IMR-90 (cell line): ENCODE results near the gene CREB5. TPM values are rescaled to one million over a fixed set of nuclear protein-coding genes. Genes with fewer than 3 reads are reported as not detected.

Experiments used
- ATAC-seq: fragments of 200-7000 bp; cut with Tn5 transposase; 2 replicates; pipeline ENCODE4 v1.9.1; 2020; ENCODE audit warnings: low read depth, mild to moderate bottlenecking, moderate library complexity
- BruUV-seq: library from RNA; stranded (reverse); fragments of 400-500 nt; replicated peaks from 2 replicates; lab custom pipeline; 2021; lab: Mats Ljungman, UMichigan
- CTCF ChIA-PET: fragments of 300-600 bp; formaldehyde crosslinking; extraction: SDS; loops from one replicate; lab custom pipeline; 2021; ENCODE audit warnings: antibody characterized with exemption; lab: Yijun Ruan, JAX
- POLR2A ChIA-PET: fragments of 300-600 bp; sonication (Branson Sonifier 250); formaldehyde crosslinking; loops from one replicate; lab custom pipeline; 2022; ENCODE audit warnings: antibody characterized with exemption; ENCODE audit not compliant: unreplicated experiment; lab: Charles Lee
- DNase-seq: peaks from one replicate; pipeline ENCODE4 v3.0.0; 2013
- H2AFZ ChIP-seq: replicated peaks from 2 replicates; pipeline ENCODE3; 2013; ENCODE audit warnings: low read length, mild to moderate bottlenecking; ENCODE audit not compliant: poor library complexity
- H2AK5ac ChIP-seq: 2 replicates; pipeline ENCODE4 v1.6.1; 2013; ENCODE audit warnings: low read depth, low read length, inconsistent platforms
- H2AK9ac ChIP-seq: replicated peaks from 2 replicates; pipeline ENCODE3; 2013; ENCODE audit warnings: mild to moderate bottlenecking, low read depth, low read length, moderate library complexity; ENCODE audit not compliant: poor library complexity
- H2BK120ac ChIP-seq: 2 replicates; pipeline ENCODE4 v1.6.1; 2013; ENCODE audit warnings: low read depth, low read length, inconsistent platforms
- H2BK15ac ChIP-seq: 3 replicates; pipeline ENCODE4 v1.6.1; 2013; ENCODE audit warnings: low read depth, low read length, inconsistent platforms
- H2BK20ac ChIP-seq: 2 replicates; pipeline ENCODE4 v1.6.1; 2013; ENCODE audit warnings: low read depth, mild to moderate bottlenecking, inconsistent platforms, low read length, moderate library complexity
- H2BK5ac ChIP-seq: 2 replicates; pipeline ENCODE4 v1.6.1; 2013; ENCODE audit warnings: mild to moderate bottlenecking, low read depth, low read length, inconsistent platforms; ENCODE audit not compliant: poor library complexity, severe bottlenecking
- H3K14ac ChIP-seq: replicated peaks from 2 replicates; pipeline ENCODE4 v1.6.1; 2013; ENCODE audit warnings: low read depth, low read length, inconsistent platforms
- H3K18ac ChIP-seq: 2 replicates; pipeline ENCODE4 v1.6.1; 2013; ENCODE audit warnings: low read depth, low read length, control low read depth
- H3K23ac ChIP-seq: 2 replicates; pipeline ENCODE4 v1.6.1; 2013; ENCODE audit warnings: low read depth, low read length, inconsistent platforms
- H3K27ac ChIP-seq: 2 replicates; pipeline ENCODE4 v1.5.1; 2013; ENCODE audit warnings: mild to moderate bottlenecking, control low read depth, low read length; ENCODE audit not compliant: insufficient read depth
- H3K27me3 ChIP-seq: 2 replicates; pipeline ENCODE4 v1.6.1; 2013; ENCODE audit warnings: low read length; ENCODE audit not compliant: control insufficient read depth, insufficient read depth
- H3K36me3 ChIP-seq: 2 replicates; pipeline ENCODE4 v1.6.1; 2013; ENCODE audit warnings: low read length, mixed read lengths; ENCODE audit not compliant: control insufficient read depth, insufficient read depth
- H3K4ac ChIP-seq: 2 replicates; pipeline ENCODE4 v1.6.1; 2013; ENCODE audit warnings: low read depth, low read length, inconsistent platforms
- H3K4me1 ChIP-seq: 2 replicates; pipeline ENCODE4 v1.6.1; 2013; ENCODE audit warnings: low read length, mixed read lengths; ENCODE audit not compliant: control insufficient read depth, insufficient read depth
- H3K4me2 ChIP-seq: 2 replicates; pipeline ENCODE4 v1.6.1; 2013; ENCODE audit warnings: low read depth, mild to moderate bottlenecking, control low read depth, low read length, moderate library complexity
- H3K4me3 ChIP-seq: 2 replicates; pipeline ENCODE4 v1.5.1; 2013; ENCODE audit warnings: low read depth, mild to moderate bottlenecking, control low read depth, low read length, moderate library complexity; ENCODE audit not compliant: insufficient read depth
- H3K56ac ChIP-seq: 2 replicates; pipeline ENCODE4 v1.6.1; 2013; ENCODE audit warnings: low read length, inconsistent platforms; ENCODE audit not compliant: insufficient read depth; ENCODE audit errors: extremely low read depth
- H3K79me1 ChIP-seq, 2 experiments: 2 replicates each; pipeline ENCODE4 v1.6.1; 2013; ENCODE audit warnings: low read length in 2 of 2, inconsistent platforms in 1 of 2, low read depth in 1 of 2
- H3K9ac ChIP-seq: 2 replicates; pipeline ENCODE4 v1.6.1; 2013; ENCODE audit warnings: low read depth, low read length, control low read depth
- H3K9me1 ChIP-seq: 2 replicates; pipeline ENCODE4 v1.6.1; 2013; ENCODE audit warnings: low read length, inconsistent platforms; ENCODE audit not compliant: insufficient read depth
- H3K9me3 ChIP-seq: 2 replicates; pipeline ENCODE4 v1.6.1; 2013; ENCODE audit warnings: low read length; ENCODE audit not compliant: control insufficient read depth, insufficient read depth
- H4K20me1 ChIP-seq: 2 replicates; pipeline ENCODE4 v1.6.1; 2013; ENCODE audit warnings: low read length, inconsistent platforms; ENCODE audit not compliant: insufficient read depth
- H4K5ac ChIP-seq: 2 replicates; pipeline ENCODE4 v1.6.1; 2013; ENCODE audit warnings: mild to moderate bottlenecking, low read depth, low read length, control low read depth
- H4K8ac ChIP-seq, 2 experiments: 2 replicates each; pipeline ENCODE4 v1.6.1; 2013; ENCODE audit warnings: low read depth in 2 of 2, low read length in 2 of 2, control low read depth in 1 of 2, inconsistent platforms in 1 of 2
- H4K91ac ChIP-seq: 2 replicates; pipeline ENCODE4 v1.6.1; 2013; ENCODE audit warnings: low read depth, low read length, inconsistent platforms; ENCODE audit not compliant: insufficient read depth
- BHLHE40 ChIP-seq: fragments of 150-350 bp; IDR thresholded peaks from 2 replicates; pipeline ENCODE4 v1.6.1; 2016; ENCODE audit warnings: mild to moderate bottlenecking, low read depth, low read length
- CHD1 ChIP-seq: IDR thresholded peaks from 2 replicates; pipeline ENCODE4 v1.6.1; 2012; ENCODE audit warnings: low read depth, low read length, improper control_type of control experiment
- MXI1 ChIP-seq: IDR thresholded peaks from 2 replicates; pipeline ENCODE4 v1.6.1; 2012; ENCODE audit warnings: low read depth, mild to moderate bottlenecking, low read length, moderate library complexity, borderline replicate concordance
- RAD21 ChIP-seq: IDR thresholded peaks from 2 replicates; pipeline ENCODE4 v1.6.1; 2012; ENCODE audit warnings: low read length, improper control_type of control experiment
- RCOR1 ChIP-seq: IDR thresholded peaks from 2 replicates; pipeline ENCODE4 v1.6.1; 2012; ENCODE audit warnings: mild to moderate bottlenecking, low read length, improper control_type of control experiment; ENCODE audit not compliant: insufficient replicate concordance
- RFX5 ChIP-seq: IDR thresholded peaks from 2 replicates; pipeline ENCODE4 v1.8.0; 2012; ENCODE audit warnings: low read depth, mild to moderate bottlenecking, low read length, moderate library complexity
- SMC3 ChIP-seq: fragments of 150-350 bp; IDR thresholded peaks from 2 replicates; pipeline ENCODE4 v1.6.1; 2016; ENCODE audit warnings: low read depth, mild to moderate bottlenecking, antibody characterized with exemption, low read length, moderate library complexity
- USF2 ChIP-seq: fragments of 150-350 bp; IDR thresholded peaks from 2 replicates; pipeline ENCODE4 v1.6.1; 2017; ENCODE audit warnings: mild to moderate bottlenecking, antibody characterized with exemption, low read length, low read depth
- WGBS, 2 experiments: methylation state at CpG; one replicate each; pipeline versions ENCODE4 v1.1.5 to v1.1.7; 2013; ENCODE audit warnings: missing lambda C conversion rate in 2 of 2; ENCODE audit not compliant: insufficient read length in 1 of 2; ENCODE audit errors: extremely low coverage in 2 of 2; 5-methylcytosine and 5-hydroxymethylcytosine counted together
- dilution Hi-C: fragments of 300-500 bp; cut with HindIII; formaldehyde crosslinking; loops from one replicate; pipeline ENCODE4 v1.14.3; 2018; ENCODE audit warnings: low sequenced_read_pairs; ENCODE audit not compliant: unreplicated experiment
- in situ Hi-C: fragments of 300-500 bp; cut with MboI; formaldehyde crosslinking; loops from 3 replicates; pipeline ENCODE4 v1.14.3; 2019; ENCODE audit warnings: low sequenced_read_pairs, inconsistent platforms, mixed read lengths
- intact Hi-C: fragments of 100-400 bp; cut with micrococcal nuclease; formaldehyde crosslinking; loops from 2 replicates; pipeline ENCODE4 v1.10.0; 2022
- polyA plus RNA-seq, 3 experiments: library from polyadenylated mRNA; depleted of rRNA; stranded (reverse); fragments of >200 nt; gene quantifications; 2 replicates each; pipeline ENCODE4 v1.2.3, GENCODE V29; 2012; ENCODE audit warnings: low replicate concordance in 1 of 3
- total RNA-seq: library from RNA; depleted of rRNA; stranded (reverse); fragments of >200 nt; gene quantifications from 2 replicates; pipeline ENCODE4 v1.2.3, GENCODE V29; 2012

CREB5 gene
- total and polyA plus RNA-seq, 2 of the 4 experiments (the other 2 are of a cell fraction): 7.3 to 13.1 TPM

- in situ Hi-C loops (no loop called here), dilution Hi-C loops (no loop called here), intact Hi-C loops (loop anchor here (5.0 kb wide), 3 partner anchors 118 to 438 kb away; no protein-coding TSS in a partner anchor)
- H2AK5ac ChIP-seq: no peak overlapping the region
- H3K27me3 ChIP-seq: no peaks in the 10 kb centered on the region
- CTCF ChIA-PET: interaction anchor here (0.5 to 0.9 kb wide), 2 partner anchors 37 to 1006 kb away, joined by 5 to 6 read pairs; no protein-coding TSS in a partner anchor
- no peak overlapping the region for H3K23ac ChIP-seq
- H3K9me1 ChIP-seq: no peaks in the 10 kb centered on the region
- no peak overlapping the region for H2BK120ac ChIP-seq
- TF ChIP-seq RAD21 (no peak), USF2 (no peak), RFX5 (no peak), BHLHE40 (no peak), SMC3 (no peak), RCOR1 (no peak), CHD1 (no peak), MXI1 (no peak)
- H3K4me2 ChIP-seq: no peak overlapping the region
- H3K14ac ChIP-seq: no peak overlapping the region
- no peaks in the 10 kb centered on the region for H3K36me3 ChIP-seq
- H3K27ac ChIP-seq: no peak overlapping the region
- no peak overlapping the region for H4K5ac ChIP-seq
- no TSS peak for BruUV-seq
- H3K4me1 ChIP-seq: peaks cover 4% of the 10 kb centered on the region
- H3K9ac ChIP-seq: no peak overlapping the region
- H2AFZ ChIP-seq: no peak overlapping the region
- ATAC-seq: no peak
- no peak overlapping the region for H3K18ac ChIP-seq
- H4K20me1 ChIP-seq: 0 out of 2 replicates have a peak, but pooled peaks cover under 1% of the 10 kb centered on the region
- peaks cover 8 to 9% of the 10 kb centered on the region in 2 experiments; a peak in 3 of 4 replicates for H3K79me1 ChIP-seq
- no CpG with 5 or more reads among the region's 1 CpG for WGBS, 2 experiments
- no peak for DNase-seq
- H4K8ac ChIP-seq: no peak overlapping the region
- no peak overlapping the region for H4K91ac ChIP-seq
- no peak overlapping the region for H2AK9ac ChIP-seq
- POLR2A ChIA-PET: no interaction called here
- H2BK5ac ChIP-seq: no peak overlapping the region
- H2BK20ac ChIP-seq: no peak overlapping the region
- no peaks in the 10 kb centered on the region for H3K9me3 ChIP-seq
- no peak overlapping the region for H3K4me3 ChIP-seq
- H3K4ac ChIP-seq: no peak overlapping the region
- H2BK15ac ChIP-seq: no peak overlapping the region
- H3K56ac ChIP-seq: no peak overlapping the region
These were observed 2.1 kb downstream of the CREB5 start for GRCh38 chr7:28414453-28414852.
